Stimulated activated memory B cell treated with anti-CD40 and anti-IgM and Interleukin-4, amounts not matched to agents 10 μg/mL and 1 μg/mL and 100 μg/mL, for 72 hours (primary cell): ENCODE results near the gene OR2V2.
"Not testable (repeated sequence)": the region's sequence is repeated elsewhere in the genome, so short reads cannot be mapped to it uniquely, and the experiment has no call there.

Experiments used
- ATAC-seq: fragments of 150-1000 bp; cut with Tn5 transposase; 2 replicates; pipeline ENCODE4 v1.10.0; 2021
- H3K27ac Mint-ChIP-seq: one replicate; pipeline ENCODE4 v1.8.0; 2022; ENCODE audit warnings: mild to moderate bottlenecking, mixed read lengths
- H3K27me3 Mint-ChIP-seq: one replicate; pipeline ENCODE4 v1.8.0; 2022; ENCODE audit warnings: mixed read lengths
- H3K36me3 Mint-ChIP-seq: one replicate; pipeline ENCODE4 v1.8.0; 2022; ENCODE audit warnings: mixed read lengths
- H3K4me1 Mint-ChIP-seq: one replicate; pipeline ENCODE4 v1.8.0; 2022; ENCODE audit warnings: mixed read lengths
- H3K4me3 Mint-ChIP-seq: one replicate; pipeline ENCODE4 v1.8.0; 2022; ENCODE audit warnings: mild to moderate bottlenecking, moderate library complexity, mixed read lengths
- H3K9me3 Mint-ChIP-seq: one replicate; pipeline ENCODE4 v1.8.0; 2022; ENCODE audit warnings: mixed read lengths

Gene OR2V2

DNA sequence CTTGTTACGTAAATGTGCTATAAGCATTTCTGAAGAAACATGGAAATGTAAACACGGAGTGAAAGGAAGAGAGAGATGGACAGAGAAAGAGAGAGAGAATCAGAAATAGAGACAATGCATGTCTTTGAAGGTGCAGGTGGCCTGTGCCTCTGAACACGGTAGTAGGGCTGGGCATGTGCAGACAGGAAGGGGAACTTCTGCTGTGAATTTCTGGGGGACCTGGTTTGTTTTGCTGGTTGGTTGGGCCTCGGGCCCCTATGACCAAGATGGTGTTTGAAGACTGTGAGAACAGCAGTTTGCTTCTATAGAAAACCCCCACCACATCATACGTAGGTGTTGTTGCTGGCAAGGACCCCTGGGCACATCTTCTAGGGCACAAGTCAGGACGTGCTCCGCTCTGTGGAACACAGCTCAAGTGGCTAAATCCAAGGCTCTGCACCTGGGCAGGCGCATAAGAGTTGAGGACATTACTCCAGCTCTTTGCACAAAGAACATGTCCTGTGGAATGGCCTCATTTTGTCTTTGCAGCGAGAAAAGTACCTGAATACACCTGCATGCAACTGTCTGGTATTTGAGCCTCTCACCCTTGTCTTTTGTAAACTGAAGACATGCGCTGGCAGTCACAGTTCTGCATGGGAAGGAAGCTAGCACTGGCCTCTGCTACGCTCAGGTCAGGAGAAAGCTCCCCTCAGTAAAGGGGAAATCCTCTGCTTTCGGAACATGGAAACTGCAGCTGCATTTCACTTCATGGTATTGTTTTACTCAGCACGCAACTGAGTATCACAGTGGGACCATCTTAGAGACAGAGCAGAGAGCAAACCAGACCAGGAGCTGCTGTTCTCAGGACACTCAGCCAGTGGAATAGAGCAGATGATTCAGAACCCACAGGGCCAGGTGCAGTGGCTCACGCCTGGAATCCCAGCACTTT, 2.7 kb downstream of the OR2V2 start:
- ATAC-seq: peak; percentile 51
- peaks cover 3% of the 10 kb centered on the region for H3K9me3 Mint-ChIP-seq
- no peaks in the 10 kb centered on the region for H3K4me1 Mint-ChIP-seq
- peaks cover 65% of the 10 kb centered on the region for H3K27me3 Mint-ChIP-seq
- no peak overlapping the region for H3K4me3 Mint-ChIP-seq
- no peaks in the 10 kb centered on the region for H3K36me3 Mint-ChIP-seq
- H3K27ac Mint-ChIP-seq: no peak overlapping the region

DNA sequence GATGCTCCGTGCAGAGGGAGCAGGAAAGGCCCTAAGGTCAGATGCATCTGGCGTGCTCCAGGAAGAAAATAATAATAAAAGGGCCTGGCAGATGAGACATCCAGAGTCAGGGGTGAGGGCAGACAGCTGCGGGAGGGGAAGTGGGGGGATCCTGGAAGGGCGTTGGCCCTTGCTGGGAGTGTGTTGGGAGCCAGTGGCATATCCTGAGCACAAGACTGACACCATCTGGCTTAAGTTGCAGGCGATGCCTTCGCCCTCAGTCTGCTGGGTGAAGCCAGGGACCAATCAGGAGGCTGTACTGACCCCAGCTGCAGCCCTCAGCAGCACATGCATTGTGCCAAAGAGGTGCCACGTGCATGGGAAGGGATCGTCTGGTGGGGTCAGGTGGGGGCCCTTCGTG, 3.8 kb downstream of the OR2V2 start:
- Mint-ChIP-seq H3K9me3 (peaks cover 3% of the 10 kb centered on the region), H3K36me3 (no peaks in the 10 kb centered on the region), H3K27ac (no peak overlapping the region), H3K27me3 (peaks cover 65% of the 10 kb centered on the region), H3K4me3 (no peak overlapping the region), H3K4me1 (no peaks in the 10 kb centered on the region)
- no peak for ATAC-seq

DNA sequence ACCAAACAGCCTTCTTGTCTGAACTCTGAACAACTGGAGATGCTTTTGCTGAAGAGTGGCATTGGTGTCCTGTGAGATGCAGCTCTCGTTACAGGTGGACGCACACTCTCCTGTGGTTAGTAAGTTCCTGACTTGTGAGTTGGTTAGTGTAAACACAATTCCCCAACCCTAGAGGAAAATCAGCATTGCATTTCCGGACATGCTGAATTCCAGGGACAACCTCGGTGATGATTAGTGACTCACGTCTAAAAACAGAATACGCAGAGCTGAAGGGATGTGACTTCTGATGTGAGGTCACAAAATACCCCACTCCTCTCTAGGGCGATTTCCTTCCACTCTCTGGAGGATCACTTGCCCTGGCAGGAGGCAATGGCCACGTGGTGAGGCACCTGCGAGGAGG, 5.0 kb downstream of the OR2V2 start:
- Mint-ChIP-seq H3K27ac (no peak overlapping the region), H3K4me3 (no peak overlapping the region), H3K4me1 (no peaks in the 10 kb centered on the region), H3K9me3 (peaks cover 3% of the 10 kb centered on the region), H3K27me3 (peaks cover 54% of the 10 kb centered on the region), H3K36me3 (no peaks in the 10 kb centered on the region)
- no peak for ATAC-seq

GRCh38 chr5:181153814-181154213, 6.4 kb downstream of the OR2V2 start:
- H3K27ac Mint-ChIP-seq: no peak overlapping the region
- no peak overlapping the region for H3K4me3 Mint-ChIP-seq
- no peaks in the 10 kb centered on the region for H3K4me1 Mint-ChIP-seq
- H3K9me3 Mint-ChIP-seq: peaks cover 3% of the 10 kb centered on the region
- H3K27me3 Mint-ChIP-seq: peaks cover 48% of the 10 kb centered on the region
- H3K36me3 Mint-ChIP-seq: no peaks in the 10 kb centered on the region
- no peak for ATAC-seq

- Mint-ChIP-seq H3K4me3 (no peak overlapping the region), H3K36me3 (no peaks in the 10 kb centered on the region), H3K27ac (no peak overlapping the region), H3K4me1 (peaks cover 14% of the 10 kb centered on the region), H3K9me3 (peaks cover 3% of the 10 kb centered on the region), H3K27me3 (peaks cover 25% of the 10 kb centered on the region)
- no peak for ATAC-seq
Observed at GRCh38 chr5:181156758-181157157, 9.4 kb downstream of the OR2V2 start.

- H3K36me3 Mint-ChIP-seq: no peaks in the 10 kb centered on the region
- H3K27ac Mint-ChIP-seq: peak overlapping the region; percentile 78
- peaks cover 34% of the 10 kb centered on the region for H3K27me3 Mint-ChIP-seq
- peaks cover 7% of the 10 kb centered on the region for H3K9me3 Mint-ChIP-seq
- H3K4me1 Mint-ChIP-seq: peaks cover 20% of the 10 kb centered on the region
- ATAC-seq: no peak
- no peak overlapping the region for H3K4me3 Mint-ChIP-seq
Observed at GRCh38 chr5:181158869-181159268, 11.5 kb downstream of the OR2V2 start.

GRCh38 chr5:181159286-181160151, 12.1 kb downstream of the OR2V2 start:
- Mint-ChIP-seq H3K4me3 (peak overlapping the region; percentile 74), H3K36me3 (no peaks in the 10 kb centered on the region), H3K27ac (peak overlapping the region; percentile 78), H3K9me3 (peaks cover 7% of the 10 kb centered on the region), H3K27me3 (peaks cover 41% of the 10 kb centered on the region), H3K4me1 (peaks cover 22% of the 10 kb centered on the region)
- peak; percentile 90 for ATAC-seq

- Mint-ChIP-seq H3K27ac (peak overlapping the region; percentile 78), H3K36me3 (no peaks in the 10 kb centered on the region), H3K4me1 (peaks cover 22% of the 10 kb centered on the region), H3K4me3 (peak overlapping the region; percentile 90), H3K9me3 (peaks cover 4% of the 10 kb centered on the region), H3K27me3 (peaks cover 47% of the 10 kb centered on the region)
- peak; percentile 83 for ATAC-seq
Observed at GRCh38 chr5:181160152-181160754, 12.9 kb downstream of the OR2V2 start.

GRCh38 chr5:181160755-181161533, 13.6 kb downstream of the OR2V2 start:
- ATAC-seq: peak; percentile 48
- not testable (repeated sequence) for H3K36me3 Mint-ChIP-seq, H3K9me3 Mint-ChIP-seq
- Mint-ChIP-seq H3K4me1 (peaks cover 22% of the 10 kb centered on the region), H3K27ac (peak overlapping the region; percentile 78), H3K27me3 (peaks cover 54% of the 10 kb centered on the region), H3K4me3 (peak overlapping the region; percentile 70)

- peaks cover 61% of the 10 kb centered on the region for H3K27me3 Mint-ChIP-seq
- no peak for ATAC-seq
- peaks cover 25% of the 10 kb centered on the region for H3K4me1 Mint-ChIP-seq
- peak overlapping the region; percentile 70 for H3K4me3 Mint-ChIP-seq
- no peaks in the 10 kb centered on the region for H3K36me3 Mint-ChIP-seq
- H3K9me3 Mint-ChIP-seq: peaks cover 9% of the 10 kb centered on the region
- peak overlapping the region; percentile 78 for H3K27ac Mint-ChIP-seq
Observed at GRCh38 chr5:181161534-181162175, 14.3 kb downstream of the OR2V2 start.

DNA sequence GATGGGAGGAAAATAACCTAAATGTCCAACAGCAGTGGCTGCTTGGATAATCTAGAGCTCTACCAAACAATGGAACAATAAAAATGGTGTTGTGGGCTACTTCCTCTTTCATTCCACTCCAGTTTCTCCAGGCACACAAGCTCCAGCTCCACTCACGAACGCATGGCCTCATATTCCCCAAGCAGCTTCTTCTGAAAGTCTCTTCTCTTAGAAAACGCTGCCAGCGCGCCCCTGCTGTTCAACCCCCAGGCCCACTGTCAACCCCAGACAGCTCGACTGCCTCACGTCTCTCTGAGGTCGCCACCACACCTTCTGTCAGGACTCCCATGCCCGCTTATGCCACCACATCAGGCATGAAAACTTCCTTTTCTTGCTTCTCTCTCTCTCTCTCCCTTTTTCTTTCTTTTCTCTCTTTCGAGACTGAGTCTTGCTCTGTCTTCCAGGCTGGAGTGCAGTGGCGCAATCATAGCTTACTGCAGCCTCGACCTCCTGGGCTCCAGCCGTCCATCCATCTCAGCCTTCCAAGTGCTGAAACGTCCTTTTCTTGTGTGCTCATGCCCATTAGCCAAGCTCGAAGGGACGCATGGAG, 16.2 kb downstream of the OR2V2 start:
- no peak for ATAC-seq
- Mint-ChIP-seq H3K27me3 (peaks cover 71% of the 10 kb centered on the region), H3K4me1 (peaks cover 33% of the 10 kb centered on the region), H3K27ac (no peak overlapping the region), H3K4me3 (peak overlapping the region; percentile 49), H3K9me3 (peaks cover 14% of the 10 kb centered on the region), H3K36me3 (no peaks in the 10 kb centered on the region)

- Mint-ChIP-seq H3K9me3 (peaks cover 14% of the 10 kb centered on the region), H3K4me3 (peak overlapping the region; percentile 49), H3K36me3 (peaks cover 5% of the 10 kb centered on the region), H3K27ac (no peak overlapping the region), H3K4me1 (peaks cover 30% of the 10 kb centered on the region), H3K27me3 (peaks cover 78% of the 10 kb centered on the region)
- ATAC-seq: no peak
Observed at GRCh38 chr5:181164076-181164952, 16.9 kb downstream of the OR2V2 start.
